GM19239 (cell line): Measurements from ENCODE around the gene EFHC1.
"Not testable (repeated sequence)": the region's sequence is repeated elsewhere in the genome, so short reads cannot be mapped to it uniquely, and the experiment has no call there.

Experiments used
- DNase-seq: peaks from one replicate; pipeline ENCODE4 v3.0.0; 2011; ENCODE audit warnings: low spot score; ENCODE audit not compliant: insufficient read length
- FAIRE-seq: peaks from 2 replicates; lab custom pipeline; 2011; peaks lifted over from hg19 to GRCh38; lab: Jason Lieb, UNC

The EFHC1 gene, protein sequence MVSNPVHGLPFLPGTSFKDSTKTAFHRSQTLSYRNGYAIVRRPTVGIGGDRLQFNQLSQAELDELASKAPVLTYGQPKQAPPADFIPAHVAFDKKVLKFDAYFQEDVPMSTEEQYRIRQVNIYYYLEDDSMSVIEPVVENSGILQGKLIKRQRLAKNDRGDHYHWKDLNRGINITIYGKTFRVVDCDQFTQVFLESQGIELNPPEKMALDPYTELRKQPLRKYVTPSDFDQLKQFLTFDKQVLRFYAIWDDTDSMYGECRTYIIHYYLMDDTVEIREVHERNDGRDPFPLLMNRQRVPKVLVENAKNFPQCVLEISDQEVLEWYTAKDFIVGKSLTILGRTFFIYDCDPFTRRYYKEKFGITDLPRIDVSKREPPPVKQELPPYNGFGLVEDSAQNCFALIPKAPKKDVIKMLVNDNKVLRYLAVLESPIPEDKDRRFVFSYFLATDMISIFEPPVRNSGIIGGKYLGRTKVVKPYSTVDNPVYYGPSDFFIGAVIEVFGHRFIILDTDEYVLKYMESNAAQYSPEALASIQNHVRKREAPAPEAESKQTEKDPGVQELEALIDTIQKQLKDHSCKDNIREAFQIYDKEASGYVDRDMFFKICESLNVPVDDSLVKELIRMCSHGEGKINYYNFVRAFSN

GRCh38 chr6:52419809-52420667, at the start of gene EFHC1:
TSS of gene EFHC1 (plus strand) at chr6:52420342. CDS start at chr6:52420411, 69 bp downstream.
- peak; percentile 67 for DNase-seq
- peak; percentile 94 for FAIRE-seq

- DNase-seq = no peak
- no peak for FAIRE-seq
Observed at GRCh38 chr6:52371656-52372191, 48.4 kb upstream of the EFHC1 start.

GRCh38 chr6:52373151-52373690, 46.9 kb upstream of the EFHC1 start:
- FAIRE-seq = no peak
- no peak for DNase-seq

GRCh38 chr6:52374247-52374646, 45.9 kb upstream of the EFHC1 start:
- DNase-seq (no peak), FAIRE-seq (no peak)

GRCh38 chr6:52375780-52376556, 44.2 kb upstream of the EFHC1 start:
- DNase-seq (no peak), FAIRE-seq (no peak)

DNA sequence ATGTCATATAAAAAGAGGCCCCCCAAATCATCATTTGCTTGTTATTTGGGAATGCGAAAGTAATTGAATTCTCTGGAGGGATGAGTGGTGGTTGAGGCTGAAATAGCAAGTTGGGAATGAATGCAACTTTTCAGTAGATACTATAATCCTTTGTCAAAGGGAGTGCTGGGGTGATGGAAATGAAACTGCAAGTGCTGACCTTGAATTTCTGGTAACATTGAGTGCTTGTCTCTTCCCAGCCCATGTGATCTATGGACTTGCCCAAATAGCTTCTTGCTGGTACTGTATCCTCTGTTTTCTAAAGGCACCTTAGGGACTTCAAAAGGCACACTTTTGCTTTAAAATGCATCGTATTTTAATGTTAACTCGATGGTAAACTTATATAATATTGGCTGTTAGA, 43.4 kb upstream of the EFHC1 start:
- DNase-seq (no peak), FAIRE-seq (peak; percentile 14)

GRCh38 chr6:52377538-52378221, 42.5 kb upstream of the EFHC1 start:
- no peak for DNase-seq
- FAIRE-seq = peak; percentile 80

DNA sequence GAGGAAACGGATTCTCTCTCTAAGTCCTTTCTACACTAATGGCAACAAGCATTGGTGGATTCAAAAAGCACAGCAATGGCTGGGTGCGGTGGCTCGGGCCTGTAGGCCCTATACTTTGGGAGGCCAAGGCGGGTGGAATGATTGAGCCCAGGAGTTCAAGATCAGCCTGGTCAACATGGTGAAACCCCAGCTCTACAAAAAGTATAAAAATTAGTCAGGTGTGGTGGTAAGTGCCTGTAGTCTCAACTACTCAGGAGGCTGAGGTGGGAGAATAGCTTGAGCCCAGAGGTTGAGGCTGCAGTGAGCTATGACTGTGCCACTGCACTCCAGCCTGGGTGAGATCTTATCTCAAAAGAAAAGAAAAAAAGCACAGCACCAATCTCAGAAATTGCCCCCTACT, 38.9 kb upstream of the EFHC1 start:
- FAIRE-seq = no peak
- no peak for DNase-seq

DNA sequence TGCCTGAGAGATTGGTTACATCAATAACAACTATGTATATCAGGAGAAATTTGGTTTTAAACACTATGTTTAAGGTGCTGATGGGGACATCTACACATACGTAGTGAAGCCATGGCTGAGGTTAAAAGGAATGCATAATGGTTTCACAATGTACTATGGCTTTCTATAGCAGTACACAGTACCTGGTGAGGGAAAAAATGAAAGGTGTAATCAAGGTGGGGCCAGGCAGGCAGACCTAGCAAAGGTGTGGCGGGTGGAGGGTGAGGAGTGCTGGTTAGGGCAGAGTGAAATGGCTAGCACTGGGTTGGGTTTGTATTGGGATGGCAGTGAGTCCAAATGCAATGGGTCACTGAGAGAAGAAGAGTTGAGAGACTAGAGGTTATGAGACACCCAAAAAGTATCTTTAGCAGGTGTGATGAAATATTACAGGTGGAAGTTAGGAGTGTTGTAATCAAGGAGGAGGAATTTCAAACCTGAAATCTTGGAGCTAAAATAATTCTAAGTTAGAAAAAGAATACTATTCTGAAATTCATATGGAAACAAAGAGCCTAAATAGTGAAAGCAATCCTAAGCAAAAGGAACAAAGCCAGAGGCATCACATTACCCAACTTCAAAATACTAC, 35.9 kb upstream of the EFHC1 start:
- FAIRE-seq (peak; percentile 26), DNase-seq (no peak)

DNA sequence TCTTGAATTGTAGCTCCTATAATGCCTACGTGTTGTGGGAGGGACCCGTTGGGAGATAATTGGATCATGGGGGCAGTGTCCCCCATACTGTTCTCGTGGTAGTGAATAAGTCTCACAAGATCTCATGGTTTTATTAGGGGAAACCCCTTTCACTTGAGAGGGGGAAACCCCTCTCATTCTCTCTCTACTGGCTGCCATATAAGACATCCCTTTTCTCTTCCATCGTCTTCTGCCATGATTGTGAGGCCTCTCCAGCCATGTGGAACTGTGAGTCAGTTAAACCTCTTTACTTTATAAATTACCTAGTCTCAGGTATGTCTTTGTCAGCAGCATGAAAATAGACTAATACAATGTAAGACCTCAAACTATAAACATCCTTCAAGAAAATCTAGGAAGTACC, 35.1 kb upstream of the EFHC1 start:
- FAIRE-seq = no peak
- no peak for DNase-seq

GRCh38 chr6:52388119-52388518, 32.0 kb upstream of the EFHC1 start:
- not testable (repeated sequence) for DNase-seq, FAIRE-seq

GRCh38 chr6:52388790-52389189, 31.4 kb upstream of the EFHC1 start:
- peak; percentile 37 for FAIRE-seq
- no peak for DNase-seq

DNA sequence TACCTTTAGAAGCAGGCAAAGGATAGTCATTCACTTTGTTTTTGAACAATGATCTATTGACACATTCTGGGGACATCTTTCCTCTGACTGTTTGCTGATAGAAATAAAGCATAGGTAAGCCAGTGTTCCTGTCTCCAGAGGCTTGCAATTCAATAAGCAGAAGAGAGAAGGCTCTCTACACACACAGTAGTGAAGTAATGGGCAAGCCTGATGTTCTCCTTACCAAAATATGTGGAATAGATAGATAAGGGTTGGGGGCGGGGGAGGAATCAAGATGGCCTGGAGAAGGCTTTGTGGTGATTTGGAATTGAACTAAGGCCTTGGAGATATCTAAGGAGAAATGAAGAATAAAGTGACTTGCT, 30.9 kb upstream of the EFHC1 start:
- FAIRE-seq (no peak), DNase-seq (no peak)

- peak; percentile 95 for FAIRE-seq
- DNase-seq = peak; percentile 44
Observed at GRCh38 chr6:52389626-52390360, 30.3 kb upstream of the EFHC1 start.

DNA sequence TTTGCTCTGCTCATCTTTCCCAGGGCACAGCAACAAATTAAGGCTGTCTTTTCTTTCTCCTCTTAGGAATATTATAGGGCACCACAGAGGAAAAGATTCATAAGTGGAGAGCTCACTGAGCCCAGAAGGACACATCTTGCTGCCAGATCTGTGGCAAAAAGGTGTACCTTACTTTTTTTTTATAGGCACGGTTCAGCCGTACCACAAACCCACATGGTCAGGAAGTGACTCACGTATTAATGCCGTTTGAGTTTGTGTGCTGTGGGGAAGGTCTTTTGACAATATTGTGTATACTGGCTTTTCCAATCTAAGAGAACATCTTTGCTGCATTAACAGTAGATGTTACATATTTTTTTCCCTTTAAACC, 29.8 kb upstream of the EFHC1 start:
- FAIRE-seq (peak; percentile 84), DNase-seq (peak; percentile 36)

- FAIRE-seq (no peak), DNase-seq (no peak)
Observed at GRCh38 chr6:52391599-52391998, 28.5 kb upstream of the EFHC1 start.

GRCh38 chr6:52392944-52393343, 27.2 kb upstream of the EFHC1 start:
- DNase-seq (no peak), FAIRE-seq (no peak)

DNA sequence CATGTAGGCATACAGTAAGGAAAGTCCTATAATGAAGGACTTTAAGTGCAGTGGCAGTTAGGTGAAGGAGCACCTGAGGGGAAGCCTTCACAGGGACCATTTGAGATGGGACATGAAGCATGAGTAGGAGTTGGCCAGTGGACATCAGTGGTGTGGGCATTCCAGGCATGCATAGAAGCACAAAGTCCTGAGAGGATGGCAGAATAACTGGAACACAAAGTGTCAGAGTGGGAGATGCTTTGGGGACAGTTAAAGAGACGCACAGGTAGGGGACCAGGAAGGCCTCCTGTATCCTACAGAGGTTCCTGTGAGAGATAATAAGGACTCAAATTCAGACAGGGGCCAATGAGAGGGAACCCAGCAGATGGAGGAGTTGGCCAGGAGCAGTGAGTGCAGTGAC, 26.4 kb upstream of the EFHC1 start:
- DNase-seq (no peak), FAIRE-seq (no peak)
